HUDEP-2 (cell line): ENCODE data around the gene MED13L.
"Not testable (repeated sequence)": the region's sequence is repeated elsewhere in the genome, so short reads cannot be mapped to it uniquely, and the experiment has no call there.

Experiments used
- DNase-seq, 76 experiments: peaks; one replicate each; lab custom pipeline; 2025; ENCODE audit not compliant: unreplicated experiment in 76 of 76; lab: John Stamatoyannopoulos, UW

The MED13L gene

DNA sequence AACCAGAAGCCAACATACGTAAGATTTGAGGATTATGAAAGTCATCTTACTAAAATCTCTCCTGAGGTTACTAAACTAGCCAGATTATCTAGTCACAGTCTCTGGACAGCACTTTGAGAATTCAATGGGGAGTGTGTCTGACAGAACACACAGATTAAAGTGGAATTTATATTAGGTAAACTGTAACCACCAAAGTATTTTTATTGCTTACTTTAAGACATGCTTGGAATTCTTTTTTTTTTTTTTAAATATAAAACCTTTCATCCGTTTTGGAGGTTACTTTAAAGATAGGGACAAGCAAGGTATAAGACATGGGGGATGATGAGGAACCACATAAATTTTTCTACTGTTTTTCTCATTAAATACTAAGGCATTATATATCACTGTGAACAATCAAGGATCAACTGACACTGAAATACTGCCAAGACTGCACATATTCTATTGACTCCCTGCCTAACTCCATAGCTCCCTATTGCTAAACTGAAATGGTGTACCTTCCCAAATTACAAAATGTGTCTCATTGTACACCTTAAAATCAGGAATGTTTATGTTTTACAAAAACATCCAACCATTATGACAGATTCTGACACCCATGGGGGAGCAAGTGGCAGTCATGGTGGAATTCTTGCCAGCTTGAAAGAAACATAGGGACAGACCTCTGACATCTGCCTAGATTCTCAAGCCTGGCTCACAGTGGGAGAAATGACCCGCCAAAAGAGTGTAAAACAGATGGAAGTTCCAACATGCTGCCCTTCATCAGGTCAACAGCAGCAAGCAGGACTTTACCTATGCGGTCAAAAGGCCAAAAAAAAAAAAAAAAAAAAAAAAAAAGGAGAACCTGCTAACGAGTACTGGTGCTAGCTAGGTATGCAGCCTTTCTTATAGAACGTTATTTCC lies 239.3 kb downstream of the MED13L start:
- DNase-seq: no peak

DNA sequence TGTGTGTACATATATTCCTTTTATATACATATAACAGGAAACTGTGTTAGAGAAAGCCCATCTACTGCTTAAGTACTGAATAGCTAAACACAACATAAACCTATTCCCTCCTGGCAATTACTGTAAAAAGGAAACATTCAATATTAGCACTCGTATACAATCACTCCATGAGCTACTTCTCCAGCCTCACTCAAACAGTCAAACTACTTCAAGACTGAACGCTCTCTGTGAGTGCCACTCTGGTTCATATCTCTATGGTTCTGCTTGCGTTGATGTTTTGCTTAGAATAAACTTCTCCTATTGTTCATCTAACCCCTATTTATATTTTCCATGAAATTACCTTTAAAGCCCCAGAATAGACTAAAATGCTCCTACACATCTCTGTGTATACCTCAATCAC lies 243.7 kb downstream of the MED13L start:
- no peak for DNase-seq

DNA sequence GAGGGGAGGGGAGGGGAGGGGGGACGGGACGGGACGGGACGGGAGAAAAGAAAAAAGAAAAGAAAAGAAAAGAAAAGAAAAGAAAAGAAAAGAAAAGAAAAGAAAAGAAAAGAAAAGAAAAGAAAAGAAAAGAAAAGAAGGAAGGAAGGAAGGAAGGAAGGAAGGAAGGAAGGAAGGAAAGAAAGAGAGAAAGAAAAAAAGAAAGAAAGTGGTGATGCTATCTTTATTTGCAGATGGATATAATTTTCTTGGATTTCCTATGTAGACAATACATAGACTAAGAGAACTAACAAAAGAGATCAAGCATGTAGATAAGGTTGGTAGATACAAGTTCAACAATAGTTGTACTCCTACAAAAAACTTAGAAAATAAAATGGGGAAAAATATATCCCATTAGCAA lies 245.9 kb downstream of the MED13L start:
- not testable (repeated sequence) for DNase-seq

DNA sequence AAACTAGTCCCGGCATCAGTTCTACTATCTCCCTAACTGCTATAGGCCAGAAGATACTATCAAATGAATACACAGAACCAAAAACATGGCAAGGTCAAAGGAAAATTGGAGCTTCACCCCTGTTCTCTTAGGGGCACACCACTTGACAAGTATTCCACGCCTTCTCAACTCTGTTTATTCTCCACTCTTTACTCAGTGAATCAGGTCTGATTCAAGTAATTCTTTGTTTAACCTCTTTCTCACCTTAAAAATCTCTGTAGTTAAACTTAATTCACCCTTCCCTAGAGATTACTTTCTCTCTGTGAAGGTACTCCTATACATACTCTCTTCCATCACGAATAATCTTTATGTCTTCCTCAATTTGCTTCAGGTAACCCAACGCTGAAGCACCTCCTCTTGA lies 248.9 kb downstream of the MED13L start:
- DNase-seq: no peak

DNA sequence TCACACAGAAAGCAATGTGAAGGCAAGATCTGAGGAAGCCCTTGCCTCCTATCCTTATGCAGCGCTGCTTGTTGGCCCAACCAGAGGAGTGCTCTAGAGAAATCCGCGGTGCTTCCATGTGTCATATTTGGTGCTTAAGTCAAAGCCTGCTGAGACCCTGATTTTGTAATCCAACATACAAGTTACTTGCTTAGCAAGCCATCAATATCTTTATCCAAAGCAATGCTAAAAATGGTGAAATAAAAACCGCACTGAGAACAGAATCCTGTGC lies 250.0 kb downstream of the MED13L start:
- DNase-seq: peak in 1 of 76 experiments; percentile 10

DNA sequence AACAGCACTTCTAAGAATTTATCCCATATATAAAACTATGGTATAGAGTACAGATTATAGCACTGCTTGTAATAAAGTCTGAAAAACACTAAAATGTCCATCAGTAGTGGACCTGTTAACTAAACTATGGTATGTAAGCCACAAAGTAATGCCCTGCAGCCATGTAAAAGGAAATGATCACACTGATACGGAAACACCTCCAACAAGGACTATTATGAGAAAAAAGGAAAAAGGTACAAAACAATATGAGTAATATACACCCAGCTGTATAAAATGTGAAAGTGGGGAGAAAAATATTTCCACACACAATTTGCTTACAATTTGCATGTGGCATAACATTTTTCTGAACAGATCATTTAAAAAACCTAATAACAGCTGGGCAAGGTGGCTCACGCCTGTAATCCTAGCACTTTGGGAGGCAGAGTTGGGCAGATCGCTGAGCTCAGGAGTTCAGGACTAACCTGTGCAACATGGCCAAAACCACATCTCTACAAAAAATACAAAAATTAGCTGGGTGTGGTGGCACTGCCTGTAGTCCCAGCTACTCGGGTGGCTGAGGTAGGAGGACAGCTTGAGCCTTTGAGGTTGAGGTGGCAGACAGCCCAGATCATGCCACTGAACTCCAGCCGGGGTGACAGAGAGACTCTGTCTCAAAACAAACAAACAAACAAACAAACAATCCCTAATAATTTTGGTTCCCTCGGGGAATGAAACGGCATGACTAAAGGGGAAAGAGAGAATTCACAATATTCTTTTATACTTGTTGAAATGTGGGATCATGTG lies 250.5 kb downstream of the MED13L start:
- peak in 57 of 76 experiments; percentile 4 to 62 (median 32) for DNase-seq

DNA sequence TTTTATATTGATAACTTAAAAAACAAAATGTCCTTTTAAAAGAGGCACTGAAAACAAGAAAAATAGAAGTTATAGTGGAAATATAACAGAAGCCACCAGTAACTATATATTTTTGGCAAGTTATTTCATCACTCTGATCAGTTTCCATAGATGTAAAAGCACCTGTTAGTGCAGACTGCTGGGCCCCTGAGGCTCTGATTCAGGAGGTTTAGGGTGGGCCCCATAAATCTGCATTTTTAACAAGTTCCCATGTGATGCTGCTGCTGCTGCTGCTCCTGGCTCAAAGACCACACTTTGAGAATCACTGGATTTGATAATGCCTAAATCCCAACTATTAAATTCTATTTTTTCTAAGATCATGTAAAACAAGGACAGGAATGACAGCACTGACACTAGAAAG lies 251.1 kb downstream of the MED13L start:
- DNase-seq: no peak

DNA sequence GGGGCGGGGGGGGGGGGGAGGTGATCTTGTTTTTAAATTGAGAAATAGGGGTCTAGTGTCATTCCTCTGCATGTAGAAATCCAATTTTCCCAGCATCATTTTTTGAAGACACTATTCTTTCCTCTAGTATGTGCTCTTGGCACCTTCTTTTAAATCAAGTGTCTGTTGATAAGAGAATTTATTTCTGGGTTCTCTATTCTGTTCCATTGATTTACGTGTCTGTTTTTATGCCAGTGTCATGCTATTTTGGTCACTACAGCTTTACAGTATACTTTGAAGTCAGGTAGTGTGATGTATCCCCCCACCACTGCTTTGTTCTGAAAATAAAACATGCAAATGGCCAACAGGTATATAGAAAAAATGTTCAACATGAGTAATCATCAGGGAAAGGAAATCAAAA lies 252.7 kb downstream of the MED13L start:
- no peak for DNase-seq

DNA sequence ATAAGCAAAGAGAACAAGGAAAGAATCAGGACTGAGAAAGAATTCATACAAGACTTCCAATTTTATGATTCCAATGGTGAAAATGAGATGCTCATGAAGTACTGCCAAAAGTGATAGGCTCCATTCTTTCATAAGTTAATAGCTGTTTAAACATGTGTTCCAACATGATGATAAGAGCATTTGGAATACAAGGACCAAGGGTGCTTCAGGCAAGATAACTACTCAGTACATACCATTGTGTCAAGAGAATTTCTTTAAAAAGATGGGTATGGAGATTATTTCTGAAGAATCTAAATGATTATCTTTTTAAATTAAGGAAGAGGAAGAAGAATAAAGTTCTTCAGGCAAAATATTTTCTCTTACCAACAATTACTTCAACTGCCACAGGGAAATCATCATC lies 258.1 kb downstream of the MED13L start:
- no peak for DNase-seq

DNA sequence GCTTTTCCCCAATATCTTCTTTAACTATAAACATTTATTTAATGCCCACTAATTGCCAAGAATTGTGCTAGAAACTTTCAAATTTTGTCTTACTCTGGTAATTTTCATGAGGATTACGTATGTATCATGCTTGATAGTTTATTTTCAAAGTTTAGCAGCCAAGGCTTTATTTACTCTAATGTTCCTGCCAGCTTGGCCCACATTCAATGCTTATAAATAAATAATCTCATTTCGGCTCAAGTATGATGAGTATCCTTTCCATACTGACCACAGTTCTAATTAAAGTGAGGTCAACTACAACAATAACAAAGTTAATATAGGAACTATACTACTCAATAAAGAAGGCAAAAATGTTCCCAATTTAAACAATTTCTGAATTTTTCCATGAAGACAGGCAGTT lies 259.2 kb downstream of the MED13L start:
- no peak for DNase-seq

DNA sequence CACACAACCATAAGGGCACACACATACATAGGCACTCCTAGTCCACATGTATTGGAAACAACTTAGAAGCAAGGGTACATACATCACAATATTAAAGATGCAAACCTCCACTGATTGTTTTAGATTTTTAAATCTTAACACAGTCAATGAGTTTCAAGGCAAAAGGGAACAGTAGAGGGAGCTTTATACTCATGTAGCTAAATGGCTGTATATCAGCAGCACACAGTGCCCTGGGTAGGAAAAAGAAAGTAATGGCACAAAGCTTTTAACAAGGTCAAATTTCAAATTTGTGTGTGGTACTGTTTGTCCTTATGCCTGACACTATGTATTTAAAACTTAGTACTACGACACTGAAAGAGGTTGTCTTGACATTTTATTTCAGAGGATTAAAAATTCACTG lies 262.0 kb downstream of the MED13L start:
- peak in 15 of 76 experiments; percentile 1 to 46 (median 18) for DNase-seq

DNA sequence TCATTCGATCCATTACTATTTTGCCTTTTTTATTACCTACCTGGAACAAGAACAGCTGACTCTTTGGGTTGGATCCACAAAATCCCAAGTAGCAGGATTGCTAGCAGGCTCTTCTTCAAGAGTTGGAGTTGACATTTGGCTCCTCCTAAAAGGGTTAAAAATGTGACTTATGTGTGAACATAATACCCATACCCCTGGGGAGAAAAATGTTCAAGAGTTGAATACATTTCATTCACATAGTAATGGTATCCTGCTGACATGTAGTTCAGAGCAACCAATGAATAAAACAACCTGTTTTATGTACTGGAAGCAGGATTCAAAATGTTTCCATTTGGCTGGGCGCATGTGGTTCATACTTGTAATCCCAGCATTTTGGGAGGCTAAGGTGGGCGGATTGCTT lies 264.7 kb downstream of the MED13L start:
- no peak for DNase-seq

DNA sequence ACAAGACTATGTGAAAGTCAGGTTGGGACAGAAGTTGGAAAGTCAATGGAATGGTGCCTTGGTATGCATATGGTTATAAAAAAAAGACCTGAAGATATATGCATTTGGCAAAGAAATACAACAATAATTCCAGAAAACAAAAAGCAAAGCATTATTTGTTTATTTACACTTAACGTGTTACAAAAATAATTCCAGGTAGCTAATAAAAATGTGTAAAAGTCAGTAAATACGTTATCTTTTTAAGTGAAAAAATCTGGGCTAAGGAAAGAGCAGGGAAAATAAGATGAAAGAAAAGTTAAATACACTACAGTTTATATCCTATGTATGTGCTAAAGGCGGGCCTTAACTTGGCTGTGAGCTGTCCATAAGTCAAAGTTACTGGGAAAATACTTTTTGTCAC lies 266.3 kb downstream of the MED13L start:
- DNase-seq: no peak

DNA sequence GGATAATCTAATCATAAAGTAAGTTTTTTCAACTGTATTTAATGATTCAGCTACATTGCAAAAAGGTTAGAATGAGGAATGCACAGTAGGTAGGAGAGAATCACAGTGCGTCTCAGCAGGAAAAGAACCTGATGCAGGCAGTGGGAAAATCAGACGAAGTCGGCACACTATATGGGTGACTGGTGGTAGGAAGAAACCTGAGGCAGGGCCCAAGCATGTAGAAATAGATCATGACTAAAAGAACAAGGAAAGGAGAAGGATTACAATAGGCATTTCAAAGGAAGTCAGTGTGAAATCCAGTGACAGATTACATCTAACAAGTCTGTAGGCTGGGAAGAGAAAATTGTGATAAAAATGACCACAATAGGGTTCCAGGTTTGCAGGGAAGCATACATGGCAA lies 267.0 kb downstream of the MED13L start:
- DNase-seq: no peak

DNA sequence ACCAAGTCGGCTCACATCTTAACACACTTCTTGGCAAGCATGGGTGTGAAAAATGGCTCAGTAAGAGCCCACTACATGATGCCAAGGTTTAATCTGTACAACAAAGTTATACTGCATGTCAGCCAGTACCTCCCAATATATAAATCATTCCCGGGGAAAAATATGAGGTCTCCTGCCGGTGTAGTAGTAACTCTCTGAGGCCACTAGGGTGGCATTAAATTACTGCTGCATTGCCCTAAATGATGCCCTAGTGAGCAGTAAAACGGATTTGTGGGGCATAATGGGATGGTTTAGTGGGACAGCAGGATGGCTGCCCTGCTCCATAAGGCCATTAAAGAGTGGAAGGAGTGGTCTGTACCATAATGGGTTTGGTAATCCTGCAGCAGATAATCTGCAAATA lies 267.7 kb downstream of the MED13L start:
- DNase-seq: peak in 1 of 76 experiments; percentile 3

DNA sequence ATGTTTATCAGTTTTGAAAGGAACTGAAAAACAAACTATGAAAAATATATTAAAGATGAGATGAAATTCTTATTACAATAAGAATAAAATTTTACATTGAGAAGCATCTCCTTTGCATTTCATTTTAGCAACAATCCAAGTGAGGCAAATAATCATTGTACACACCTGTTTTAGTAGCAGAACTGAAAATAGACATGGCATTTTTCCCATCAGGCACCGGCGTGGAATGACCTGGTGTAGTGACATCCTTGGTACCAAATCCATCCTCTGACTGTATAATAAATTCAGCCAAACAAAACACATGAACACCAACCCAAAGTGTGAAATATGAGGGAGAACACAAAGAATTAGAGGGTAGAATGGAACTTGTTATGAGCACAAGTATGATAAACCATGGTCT lies 271.4 kb downstream of the MED13L start:
- DNase-seq: no peak

DNA sequence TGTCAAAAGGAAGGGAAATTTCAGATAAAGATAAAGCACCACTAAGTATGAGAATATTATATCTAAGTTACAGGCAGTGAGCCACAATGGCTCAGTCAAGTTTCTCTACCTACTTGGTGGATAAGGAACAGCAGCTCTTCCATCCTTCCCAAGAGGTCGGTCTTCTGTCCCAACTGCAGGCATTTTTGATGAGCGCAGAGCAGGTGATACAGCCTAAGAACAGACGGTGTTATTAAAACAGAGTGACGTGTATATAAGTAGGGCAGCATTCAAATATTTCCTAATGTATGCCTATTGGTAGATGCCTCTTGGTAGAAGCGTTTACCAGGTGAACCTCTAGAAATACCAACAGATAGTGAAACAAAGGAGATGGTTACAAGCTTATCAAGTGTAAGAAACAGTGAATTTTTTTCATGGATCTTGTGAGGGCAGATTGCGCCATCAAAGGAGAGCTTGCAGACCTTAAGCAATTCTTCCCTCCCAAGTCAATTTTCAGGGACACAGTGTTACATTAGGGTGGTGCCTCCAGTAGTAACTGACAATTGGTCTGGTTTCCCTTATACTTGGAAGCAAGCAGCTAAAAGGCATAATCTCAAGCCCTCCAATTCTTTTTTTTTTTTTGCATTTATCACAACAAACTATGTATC lies 274.5 kb downstream of the MED13L start:
- no peak for DNase-seq

DNA sequence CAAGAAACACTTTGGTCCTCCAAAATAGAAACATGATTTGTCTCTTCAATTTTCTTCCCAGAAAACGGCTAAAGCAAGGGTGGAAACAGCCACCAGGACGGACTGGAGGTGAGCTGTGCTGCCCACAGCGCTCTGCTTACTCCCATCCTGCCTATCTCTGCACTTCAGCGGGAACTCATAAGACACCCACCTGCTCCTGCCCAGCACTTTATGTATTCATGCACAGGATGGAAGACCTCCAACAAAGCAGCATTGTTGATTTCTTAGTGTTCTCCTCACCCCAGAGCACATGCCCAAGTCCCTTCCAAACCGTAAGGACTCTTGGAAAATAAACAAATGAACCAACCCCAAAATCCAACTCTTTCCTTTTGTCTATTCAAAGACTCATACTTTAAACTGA lies 277.2 kb downstream of the MED13L start:
- DNase-seq: no peak

DNA sequence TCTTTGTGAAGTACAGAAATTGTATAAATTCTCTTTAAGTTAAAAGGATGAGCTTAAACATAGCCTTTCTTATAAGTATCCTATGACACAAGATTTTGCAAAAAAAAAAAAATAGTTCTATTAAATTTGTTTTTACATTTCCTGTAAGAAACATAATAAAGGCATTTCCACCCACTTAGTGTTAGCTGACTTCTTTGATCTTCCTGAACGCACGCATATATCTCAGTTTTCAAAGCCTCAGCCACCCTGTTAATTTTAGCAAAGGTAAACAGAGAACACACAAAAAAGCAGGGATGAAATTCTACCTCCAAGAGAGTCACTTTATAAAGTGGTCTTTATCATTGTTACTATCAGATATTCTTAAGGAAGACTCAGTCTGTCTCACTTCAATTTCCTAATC lies 277.9 kb downstream of the MED13L start:
- DNase-seq: no peak

DNA sequence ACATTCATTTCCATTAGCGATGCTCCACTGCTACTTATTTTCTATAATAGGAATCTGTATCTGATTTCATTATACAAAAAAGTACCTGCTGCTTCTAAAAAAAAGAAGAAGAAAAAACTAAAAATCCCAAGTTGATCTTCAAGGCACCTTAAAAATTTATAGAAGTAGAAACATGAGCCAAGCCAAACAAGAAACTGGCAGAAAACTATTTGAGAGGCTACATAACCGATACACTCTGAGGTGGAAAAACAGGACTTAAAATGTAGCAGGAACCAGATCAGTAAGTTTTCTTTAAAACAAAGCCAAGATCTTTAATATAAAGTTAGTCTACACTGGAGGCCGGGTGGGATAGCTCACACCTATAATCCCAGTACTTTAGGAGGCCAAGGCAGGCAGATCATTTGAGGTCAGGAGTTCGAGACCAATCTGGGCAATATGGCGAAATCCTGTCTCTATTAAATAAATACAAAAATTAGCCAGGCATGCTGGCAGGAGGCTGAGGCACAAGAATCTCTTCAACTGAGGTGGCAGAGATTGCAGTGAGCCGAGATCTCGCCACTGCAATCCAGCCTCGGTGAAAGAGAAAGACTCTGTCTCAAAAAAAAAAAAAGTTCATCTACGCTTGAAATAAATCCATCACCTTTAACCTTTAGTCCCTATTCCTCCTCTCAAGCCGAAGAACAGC lies 278.6 kb downstream of the MED13L start:
- DNase-seq: no peak

DNA sequence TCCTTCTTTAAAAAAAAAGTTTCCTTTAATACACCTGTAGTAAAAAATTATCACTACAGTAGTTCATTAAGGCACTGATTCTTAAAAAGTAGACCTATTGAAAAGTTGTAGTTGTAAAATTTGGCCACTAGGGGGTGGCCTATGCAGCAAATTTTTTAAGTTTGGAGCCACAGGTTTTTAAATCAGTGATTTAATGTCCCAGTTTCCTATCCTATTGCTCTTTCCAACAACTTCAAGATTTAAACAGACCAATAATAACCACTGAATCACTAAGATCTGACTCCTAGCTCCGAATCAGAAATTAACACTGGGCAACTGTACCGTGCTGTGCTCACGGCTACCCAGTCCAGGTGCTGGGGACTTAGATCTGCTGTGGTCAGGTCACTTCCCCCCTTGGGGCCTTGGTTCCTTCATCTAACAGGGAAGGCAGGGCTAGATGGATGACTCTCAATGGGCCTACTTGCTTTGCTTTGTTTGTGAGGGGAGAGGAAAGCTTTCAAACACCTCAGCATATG lies 279.3 kb downstream of the MED13L start:
- peak in 6 of 76 experiments; percentile 3 to 35 (median 9) for DNase-seq
